OCI-LY3 (cell line): ENCODE results near the gene OSR1.

Experiments used
- H2AFZ ChIP-seq: fragments of 200-600, 300-600 bp; shearing (Covaris generic); 2 replicates; pipeline ENCODE4 v1.6.0; 2014; ENCODE audit warnings: antibody characterized with exemption, low read depth, low read length
- H3K27ac ChIP-seq: fragments of 200-600, 300-600 bp; sonication (generic); 2 replicates; pipeline ENCODE4 v1.5.1; 2014; ENCODE audit warnings: mild to moderate bottlenecking, low read length, moderate library complexity, mixed read lengths
- H3K27me3 ChIP-seq: fragments of 200-600, 300-600 bp; sonication (generic); 2 replicates; pipeline ENCODE4 v1.6.1; 2014; ENCODE audit warnings: low read depth, low read length, mixed read lengths
- H3K36me3 ChIP-seq: fragments of 200-600, 300-600 bp; sonication (generic); replicated peaks from 2 replicates; pipeline ENCODE3; 2014; ENCODE audit warnings: low read depth, low read length, mixed read lengths
- H3K4me1 ChIP-seq: fragments of 300-600, 200-600 bp; sonication (generic); 2 replicates; pipeline ENCODE4 v1.6.1; 2014; ENCODE audit warnings: low read length, mixed read lengths
- H3K4me2 ChIP-seq: fragments of 200-600, 300-600 bp; sonication (generic); 2 replicates; pipeline ENCODE4 v1.6.1; 2014; ENCODE audit warnings: low read length, mixed read lengths
- H3K4me3 ChIP-seq: fragments of 300-600, 200-600 bp; sonication (generic); 2 replicates; pipeline ENCODE4 v1.5.1; 2014; ENCODE audit warnings: antibody characterized with exemption, mild to moderate bottlenecking, low read length, moderate library complexity
- H3K79me2 ChIP-seq: fragments of 300-600, 200-600 bp; shearing (Covaris generic); 2 replicates; pipeline ENCODE4 v1.6.1; 2014; ENCODE audit warnings: mild to moderate bottlenecking, low read length, mixed read lengths
- H3K9ac ChIP-seq: fragments of 300-600, 200-600 bp; shearing (Covaris generic); 2 replicates; pipeline ENCODE4 v1.6.0; 2014; ENCODE audit warnings: mild to moderate bottlenecking, low read length, moderate library complexity
- H3K9me3 ChIP-seq: fragments of 200-600, 300-600 bp; shearing (Covaris generic); 2 replicates; pipeline ENCODE4 v1.6.1; 2014; ENCODE audit warnings: low read length, mixed read lengths; ENCODE audit not compliant: insufficient read depth
- H4K20me1 ChIP-seq: fragments of 200-600, 300-600 bp; sonication (generic); 2 replicates; pipeline ENCODE4 v1.6.1; 2016; ENCODE audit warnings: low read length, mixed read lengths; ENCODE audit not compliant: insufficient read depth
- EZH2phosphoT487 ChIP-seq: fragments of 200-600 bp; shearing (Covaris generic); IDR thresholded peaks from 2 replicates; pipeline ENCODE4 v1.6.1; 2018; ENCODE audit warnings: antibody characterized with exemption, mixed run types, low read depth
- TF ChIP-seq, protein P1 (sequence below): fragments of 200-600, 300-600 bp; sonication (generic); IDR thresholded peaks from 2 replicates; pipeline ENCODE4 v1.5.1; 2014; ENCODE audit warnings: antibody characterized with exemption, low read length, low read depth

OSR1 gene

DNA sequence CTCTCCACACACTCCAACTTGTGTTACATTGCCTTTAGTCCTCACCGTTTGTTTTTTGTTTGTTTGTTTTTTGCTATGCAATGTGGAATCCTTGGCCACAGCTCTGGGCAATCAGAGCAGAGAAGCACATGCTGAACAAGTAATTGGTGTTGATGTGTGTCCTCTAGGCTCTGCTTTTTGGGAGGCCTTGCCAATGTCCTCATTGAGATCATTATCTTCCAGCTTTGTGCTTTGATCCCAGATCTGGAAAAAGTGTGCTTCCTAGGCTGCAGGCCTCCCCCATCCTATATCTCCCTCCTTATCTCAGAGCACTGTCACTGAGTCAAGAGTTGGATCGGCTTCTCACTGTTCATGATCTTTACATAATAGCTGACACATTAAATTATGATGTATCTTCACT lies 25.9 kb downstream of the OSR1 start:
- no peaks in the 10 kb centered on the region for H3K36me3 ChIP-seq
- no peaks in the 10 kb centered on the region for H4K20me1 ChIP-seq
- TF ChIP-seq, protein P1, sequence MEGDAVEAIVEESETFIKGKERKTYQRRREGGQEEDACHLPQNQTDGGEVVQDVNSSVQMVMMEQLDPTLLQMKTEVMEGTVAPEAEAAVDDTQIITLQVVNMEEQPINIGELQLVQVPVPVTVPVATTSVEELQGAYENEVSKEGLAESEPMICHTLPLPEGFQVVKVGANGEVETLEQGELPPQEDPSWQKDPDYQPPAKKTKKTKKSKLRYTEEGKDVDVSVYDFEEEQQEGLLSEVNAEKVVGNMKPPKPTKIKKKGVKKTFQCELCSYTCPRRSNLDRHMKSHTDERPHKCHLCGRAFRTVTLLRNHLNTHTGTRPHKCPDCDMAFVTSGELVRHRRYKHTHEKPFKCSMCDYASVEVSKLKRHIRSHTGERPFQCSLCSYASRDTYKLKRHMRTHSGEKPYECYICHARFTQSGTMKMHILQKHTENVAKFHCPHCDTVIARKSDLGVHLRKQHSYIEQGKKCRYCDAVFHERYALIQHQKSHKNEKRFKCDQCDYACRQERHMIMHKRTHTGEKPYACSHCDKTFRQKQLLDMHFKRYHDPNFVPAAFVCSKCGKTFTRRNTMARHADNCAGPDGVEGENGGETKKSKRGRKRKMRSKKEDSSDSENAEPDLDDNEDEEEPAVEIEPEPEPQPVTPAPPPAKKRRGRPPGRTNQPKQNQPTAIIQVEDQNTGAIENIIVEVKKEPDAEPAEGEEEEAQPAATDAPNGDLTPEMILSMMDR = no peak
- TF ChIP-seq EZH2phosphoT487 = no peak
- no peaks in the 10 kb centered on the region for H3K79me2 ChIP-seq
- H3K27me3 ChIP-seq = no peaks in the 10 kb centered on the region
- no peak overlapping the region for H3K4me2 ChIP-seq
- H3K9ac ChIP-seq = no peak overlapping the region
- H3K4me3 ChIP-seq = no peak overlapping the region
- no peaks in the 10 kb centered on the region for H3K9me3 ChIP-seq
- no peak overlapping the region for H2AFZ ChIP-seq
- H3K4me1 ChIP-seq = no peaks in the 10 kb centered on the region
- H3K27ac ChIP-seq = no peak overlapping the region

DNA sequence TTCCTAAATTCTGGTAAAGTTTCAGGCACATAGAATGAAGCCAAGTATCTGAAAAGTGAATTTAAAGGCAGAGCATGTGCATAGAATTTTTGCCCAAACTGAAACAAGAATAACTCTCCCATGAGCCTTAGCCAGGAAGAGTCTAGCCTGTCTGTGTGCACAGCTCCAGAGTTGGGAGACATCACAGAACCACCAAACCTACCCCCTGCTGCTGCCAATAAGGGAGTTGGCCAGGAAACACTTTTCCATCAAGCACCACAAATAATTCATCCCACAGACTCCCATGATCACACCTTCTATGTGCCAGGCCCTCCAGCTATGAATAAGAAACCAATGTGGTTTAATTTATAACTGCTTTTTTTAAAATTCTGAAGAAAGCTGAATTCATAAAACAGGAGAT lies 27.0 kb downstream of the OSR1 start:
- Histone ChIP-seq H4K20me1 (no peaks in the 10 kb centered on the region), H2AFZ (no peak overlapping the region), H3K79me2 (no peaks in the 10 kb centered on the region), H3K4me3 (no peak overlapping the region), H3K36me3 (no peaks in the 10 kb centered on the region), H3K27me3 (no peaks in the 10 kb centered on the region), H3K9ac (no peak overlapping the region), H3K27ac (no peak overlapping the region), H3K9me3 (no peaks in the 10 kb centered on the region), H3K4me1 (no peaks in the 10 kb centered on the region), H3K4me2 (no peak overlapping the region)
- TF ChIP-seq, protein P1 = no peak
- no peak for TF ChIP-seq EZH2phosphoT487

DNA sequence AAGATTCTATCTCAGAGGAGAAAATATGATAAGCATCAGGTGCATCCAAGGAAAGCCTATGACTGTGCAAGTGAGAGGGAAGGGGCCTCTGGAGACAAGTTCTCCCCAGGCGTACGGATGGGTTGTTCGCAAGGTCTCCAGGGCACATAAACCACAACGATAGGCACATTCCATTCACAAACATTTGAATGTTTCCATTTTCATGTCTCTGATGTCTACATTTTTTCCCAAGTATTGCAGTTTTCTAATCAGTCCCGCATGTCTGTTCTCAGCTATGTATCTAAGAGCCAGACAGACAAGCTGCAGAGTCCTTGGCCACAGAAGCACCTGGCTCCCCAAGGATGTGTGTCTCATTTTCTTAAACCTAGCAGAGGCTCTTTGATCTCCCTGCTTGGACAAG lies 28.0 kb downstream of the OSR1 start:
- Histone ChIP-seq H3K27me3 (no peaks in the 10 kb centered on the region), H3K9me3 (no peaks in the 10 kb centered on the region)
- TF ChIP-seq, protein P1 = no peak
- TF ChIP-seq EZH2phosphoT487 = no peak

DNA sequence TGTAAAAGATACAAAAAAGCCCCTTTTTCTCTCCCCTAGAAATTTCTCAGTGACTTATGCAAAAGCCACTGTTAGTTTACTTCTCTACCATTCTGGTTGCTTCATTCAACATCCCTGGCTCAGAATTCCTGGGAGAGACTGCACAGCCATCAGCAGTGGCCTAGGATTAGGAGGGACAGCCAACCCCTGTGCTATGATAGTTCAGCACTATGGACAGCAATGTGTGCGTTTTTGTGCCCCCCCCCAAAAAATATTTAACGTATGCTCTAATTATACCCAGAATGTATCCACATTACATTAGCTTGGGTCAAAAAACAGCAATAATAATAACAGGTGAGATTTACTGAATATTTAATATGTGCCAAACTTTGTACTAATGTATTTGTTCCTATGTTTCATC lies 29.0 kb downstream of the OSR1 start:
- no peak overlapping the region for H3K9ac ChIP-seq
- H3K4me2 ChIP-seq = no peak overlapping the region

More for the DNA sequence above, 28.0 kb downstream of the OSR1 start:
- Histone ChIP-seq H2AFZ (no peak overlapping the region), H3K4me3 (no peak overlapping the region), H3K27ac (no peak overlapping the region), H3K4me2 (no peak overlapping the region), H3K4me1 (no peaks in the 10 kb centered on the region), H3K79me2 (no peaks in the 10 kb centered on the region), H4K20me1 (no peaks in the 10 kb centered on the region), H3K36me3 (no peaks in the 10 kb centered on the region), H3K9ac (no peak overlapping the region)

More for the DNA sequence above, 29.0 kb downstream of the OSR1 start:
- TF ChIP-seq EZH2phosphoT487 = no peak
- TF ChIP-seq, protein P1 = no peak
- Histone ChIP-seq H2AFZ (no peak overlapping the region), H3K36me3 (no peaks in the 10 kb centered on the region), H3K79me2 (no peaks in the 10 kb centered on the region), H4K20me1 (no peaks in the 10 kb centered on the region), H3K27ac (no peak overlapping the region), H3K4me1 (no peaks in the 10 kb centered on the region), H3K4me3 (no peak overlapping the region), H3K9me3 (no peaks in the 10 kb centered on the region), H3K27me3 (no peaks in the 10 kb centered on the region)
